HepG2 (cell line): ENCODE results near the gene CDR2L. TPM values are rescaled to one million over a fixed set of nuclear protein-coding genes. Genes with fewer than 3 reads are reported as not detected.

ENCODE experiments used
- ARID2 ChIP-seq: sonication (generic); formaldehyde crosslinking; IDR thresholded peaks from 2 replicates; pipeline ENCODE4 v1.8.1; 2022; ENCODE audit warnings: mild to moderate bottlenecking, missing genetic modification reagents, borderline replicate concordance
- BHLHE40 ChIP-seq: IDR thresholded peaks from 2 replicates; pipeline ENCODE4 v1.6.1; 2011; ENCODE audit warnings: low read length, improper control_type of control experiment
- CEBPZ ChIP-seq: IDR thresholded peaks from 2 replicates; pipeline ENCODE4 v1.6.1; 2012; ENCODE audit warnings: low read length, improper control_type of control experiment
- E2F2 ChIP-seq: sonication (generic); formaldehyde crosslinking; IDR thresholded peaks from 2 replicates; pipeline ENCODE4 v1.4.0; 2020; ENCODE audit warnings: missing genetic modification reagents, borderline replicate concordance
- ERF ChIP-seq: IDR thresholded peaks from 2 replicates; pipeline ENCODE4 v1.6.1; 2018; ENCODE audit warnings: missing biosample characterization, missing genetic modification reagents
- FOXP4 ChIP-seq: sonication (generic); formaldehyde crosslinking; IDR thresholded peaks from 2 replicates; pipeline ENCODE4 v1.4.0; 2020; ENCODE audit warnings: missing genetic modification reagents
- KAT7 ChIP-seq: IDR thresholded peaks from 2 replicates; pipeline ENCODE4 v1.6.1; 2018; ENCODE audit warnings: borderline replicate concordance, missing compliant biosample characterization
- MAX ChIP-seq: IDR thresholded peaks from 2 replicates; pipeline ENCODE4 v1.6.1; 2012; ENCODE audit warnings: inconsistent platforms
- MAZ ChIP-seq, 2 experiments: sonication (generic) in 1 of 2; formaldehyde crosslinking in 1 of 2; IDR thresholded peaks; 2 replicates each; pipeline versions ENCODE4 v1.5.0 to v1.6.1; 2012 to 2020; ENCODE audit warnings: low read depth in 2 of 2, mild to moderate bottlenecking in 2 of 2, borderline replicate concordance in 1 of 2, improper control_type of control experiment in 1 of 2, low read length in 1 of 2, missing genetic modification reagents in 1 of 2, moderate library complexity in 1 of 2
- MYNN ChIP-seq: sonication (generic); formaldehyde crosslinking; IDR thresholded peaks from 2 replicates; pipeline ENCODE4 v1.4.0; 2020; ENCODE audit warnings: mild to moderate bottlenecking, low read depth, missing genetic modification reagents
- NRL ChIP-seq: sonication (generic); formaldehyde crosslinking; IDR thresholded peaks from 2 replicates; pipeline ENCODE4 v1.5.0; 2020; ENCODE audit warnings: missing genetic modification reagents, mild to moderate bottlenecking, moderate library complexity, borderline replicate concordance
- POGZ ChIP-seq: sonication (generic); formaldehyde crosslinking; IDR thresholded peaks from 2 replicates; pipeline ENCODE4 v1.4.0; 2020; ENCODE audit warnings: mild to moderate bottlenecking, missing genetic modification reagents
- RAD51 ChIP-seq: fragments of 450-650 bp; IDR thresholded peaks from 2 replicates; pipeline ENCODE4 v1.6.1; 2016; ENCODE audit warnings: borderline replicate concordance
- SMARCE1 ChIP-seq: fragments of 450-650 bp; IDR thresholded peaks from 2 replicates; pipeline ENCODE4 v1.6.1; 2017; ENCODE audit warnings: borderline replicate concordance
- SP1 ChIP-seq, 2 experiments: fragments of 450-650 bp in 1 of 2; sonication (generic) in 1 of 2; formaldehyde crosslinking in 1 of 2; IDR thresholded peaks; 2 replicates each; pipeline versions ENCODE4 v1.4.0 to v1.6.1; 2016 to 2020; ENCODE audit warnings: missing genetic modification reagents in 1 of 2
- TEAD2 ChIP-seq: sonication (generic); formaldehyde crosslinking; IDR thresholded peaks from 2 replicates; pipeline ENCODE4 v1.9.0; 2021; ENCODE audit warnings: missing genetic modification reagents
- ZBTB21 ChIP-seq: sonication (generic); formaldehyde crosslinking; IDR thresholded peaks from 2 replicates; pipeline ENCODE4 v1.4.0; 2020; ENCODE audit warnings: missing genetic modification reagents
- ZNF10 ChIP-seq: sonication (generic); formaldehyde crosslinking; IDR thresholded peaks from 2 replicates; pipeline ENCODE4 v1.4.0; 2020; ENCODE audit warnings: mild to moderate bottlenecking, low read depth, missing genetic modification reagents, borderline replicate concordance
- ZNF124 ChIP-seq: sonication (generic); formaldehyde crosslinking; IDR thresholded peaks from 2 replicates; pipeline ENCODE4 v1.4.0; 2020; ENCODE audit warnings: missing genetic modification reagents
- ZNF839 ChIP-seq: sonication (generic); formaldehyde crosslinking; IDR thresholded peaks from 2 replicates; pipeline ENCODE4 v1.4.0; 2020; ENCODE audit warnings: missing genetic modification reagents, mild to moderate bottlenecking, borderline replicate concordance
- ZSCAN21 ChIP-seq: sonication (generic); formaldehyde crosslinking; IDR thresholded peaks from 2 replicates; pipeline ENCODE4 v1.8.0; 2022; ENCODE audit warnings: mild to moderate bottlenecking, missing genetic modification reagents, moderate library complexity, borderline replicate concordance
- polyA plus RNA-seq, 8 experiments: library from polyadenylated mRNA; depleted of rRNA in 3 of 8; stranded (reverse) in 7 of 8; unstranded in 1 of 8; fragments of >200 nt; fragmentation: Illumina TruSeq in 4 of 8; extraction: Trizol in 4 of 8; gene quantifications; 2 replicates each; pipeline versions ENCODE4 v1.2.1 to v1.2.3, GENCODE V29; 2011 to 2016; ENCODE audit warnings: low read depth in 4 of 8, missing spikeins in 1 of 8, mixed read lengths in 1 of 8; ENCODE audit not compliant: insufficient read depth in 1 of 8
- total RNA-seq, 5 experiments: library from RNA; depleted of rRNA; stranded (reverse); fragments of >200 nt; fragmentation: Illumina TruSeq; extraction: Trizol; gene quantifications; 2 replicates each; pipeline ENCODE4 v1.2.3, GENCODE V29; 2016; ENCODE audit warnings: low read depth in 1 of 5

The CDR2L gene
- total and polyA plus RNA-seq, 2 of the 13 experiments (the other 11 are each of a cell fraction or from before 2014, with no cell fraction given), result 1.9 to 2.1 TPM

- no peak for TF ChIP-seq SMARCE1
- peak; percentile 74; the same call in 1 of the 2 replicates for TF ChIP-seq ZNF124 (CRISPR knock-in tag)
- no peak for TF ChIP-seq E2F2 (CRISPR knock-in tag)
- TF ChIP-seq SP1 (IDR thresholded peaks at IDR 0.05), result no peak
- TF ChIP-seq SP1 (CRISPR knock-in tag; IDR thresholded peaks at IDR 0.05), result peak; percentile 71; the same call in 1 of the 2 replicates
- no peak for TF ChIP-seq MAZ (IDR thresholded peaks at IDR 0.05; ENCODE audit: borderline replicate concordance, low read depth, low read length)
- peak; percentile 68; the same call in 1 of the 2 replicates for TF ChIP-seq MAZ (CRISPR knock-in tag; IDR thresholded peaks at IDR 0.05; ENCODE audit: low read depth)
- 0 out of 2 replicates have a peak, but pooled peaks have one; percentile 41 for TF ChIP-seq NRL (CRISPR knock-in tag)
- TF ChIP-seq ARID2, result no peak
- TF ChIP-seq ZSCAN21, result peak; percentile 73; the same call in 1 of the 2 replicates
- TF ChIP-seq MYNN (CRISPR knock-in tag), result 0 out of 2 replicates have a peak, but pooled peaks have one; percentile 35
- peak; percentile 100 for TF ChIP-seq BHLHE40
- TF ChIP-seq ZNF839, result no peak
- TF ChIP-seq ZNF10, result no peak
- TF ChIP-seq KAT7, result no peak
- TF ChIP-seq FOXP4, result peak; percentile 74
- TF ChIP-seq MAX, result peak; percentile 99
- TF ChIP-seq ERF (CRISPR knock-in tag), result peak; percentile 55; the same call in 1 of the 2 replicates
- peak; percentile 85; the same call in 1 of the 2 replicates for TF ChIP-seq TEAD2 (CRISPR knock-in tag)
- TF ChIP-seq CEBPZ, result no peak
- TF ChIP-seq ZBTB21, result peak; percentile 27; the same call in 1 of the 2 replicates
- no peak for TF ChIP-seq POGZ (CRISPR knock-in tag)
- TF ChIP-seq RAD51, result peak; percentile 54
Observed at GRCh38 chr17:74960570-74961342, 26.7 kb upstream of the CDR2L start (continued).
